K562 (cell line): ENCODE data around the gene KCNJ5.

Experiments
- CTCF ChIP-seq, 3 experiments: IDR thresholded peaks in 2 of 3; conservative IDR thresholded peaks in 1 of 3; 2 replicates each; pipeline ENCODE4 v1.5.1; 2011 to 2012; ENCODE audit warnings: low read length in 3 of 3, mild to moderate bottlenecking in 3 of 3, control low read depth in 2 of 3, improper control_type of control experiment in 1 of 3, inconsistent platforms in 1 of 3, low read depth in 1 of 3, mixed read lengths in 1 of 3, moderate library complexity in 1 of 3; ENCODE audit not compliant: insufficient read depth in 2 of 3
- FOXP1 ChIP-seq: sonication (generic); formaldehyde crosslinking; IDR thresholded peaks from 2 replicates; pipeline ENCODE4 v1.8.0; 2022; ENCODE audit warnings: mild to moderate bottlenecking, missing genetic modification reagents
- MGA ChIP-seq: fragments of 450-650 bp; IDR thresholded peaks from 2 replicates; pipeline ENCODE4 v1.6.1; 2016; ENCODE audit warnings: mild to moderate bottlenecking, moderate library complexity

GRCh38 chr11:128942272-128942612 lies 51.1 kb downstream of the KCNJ5 start:
- TF ChIP-seq CTCF (IDR thresholded peaks at IDR 0.05 in 2 of 3, conservative IDR thresholded peaks at IDR 0.05 in 1 of 3; ENCODE audit: insufficient read depth in 2 of 3, low read depth in 1 of 3, low read length in 3 of 3) (no peak), MGA (no peak), FOXP1 (CRISPR knock-in tag) (no peak)
